GM19328 (cell line): ENCODE results near the gene PCK1.

ENCODE experiments used
- ATAC-seq: cut with Tn5 transposase; IDR thresholded peaks from one replicate; pipeline ENCODE4 v1.9.1; 2021; ENCODE audit warnings: mild to moderate bottlenecking, moderate library complexity; ENCODE audit not compliant: unreplicated experiment

Gene PCK1

DNA sequence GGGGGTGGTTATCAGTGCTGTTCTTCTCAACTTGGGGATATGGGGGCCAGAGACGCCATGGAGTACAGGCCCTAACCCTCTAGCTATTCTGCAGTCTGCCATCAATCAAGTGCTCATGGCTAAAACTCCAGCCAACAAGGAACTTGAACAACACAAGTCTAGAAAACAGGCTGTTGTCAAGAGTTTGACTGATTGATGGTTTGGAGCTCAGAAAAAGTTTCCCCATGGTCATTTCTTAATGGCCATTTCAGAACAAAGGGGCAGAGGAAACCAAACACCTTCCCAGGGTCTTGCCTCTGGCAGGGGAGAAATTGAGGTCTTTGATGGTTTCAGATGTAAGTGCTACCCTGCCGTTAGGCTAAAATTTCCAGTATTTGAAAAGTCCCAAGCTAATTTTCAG is 15.1 kb downstream of the PCK1 start:
- no peak for ATAC-seq

DNA sequence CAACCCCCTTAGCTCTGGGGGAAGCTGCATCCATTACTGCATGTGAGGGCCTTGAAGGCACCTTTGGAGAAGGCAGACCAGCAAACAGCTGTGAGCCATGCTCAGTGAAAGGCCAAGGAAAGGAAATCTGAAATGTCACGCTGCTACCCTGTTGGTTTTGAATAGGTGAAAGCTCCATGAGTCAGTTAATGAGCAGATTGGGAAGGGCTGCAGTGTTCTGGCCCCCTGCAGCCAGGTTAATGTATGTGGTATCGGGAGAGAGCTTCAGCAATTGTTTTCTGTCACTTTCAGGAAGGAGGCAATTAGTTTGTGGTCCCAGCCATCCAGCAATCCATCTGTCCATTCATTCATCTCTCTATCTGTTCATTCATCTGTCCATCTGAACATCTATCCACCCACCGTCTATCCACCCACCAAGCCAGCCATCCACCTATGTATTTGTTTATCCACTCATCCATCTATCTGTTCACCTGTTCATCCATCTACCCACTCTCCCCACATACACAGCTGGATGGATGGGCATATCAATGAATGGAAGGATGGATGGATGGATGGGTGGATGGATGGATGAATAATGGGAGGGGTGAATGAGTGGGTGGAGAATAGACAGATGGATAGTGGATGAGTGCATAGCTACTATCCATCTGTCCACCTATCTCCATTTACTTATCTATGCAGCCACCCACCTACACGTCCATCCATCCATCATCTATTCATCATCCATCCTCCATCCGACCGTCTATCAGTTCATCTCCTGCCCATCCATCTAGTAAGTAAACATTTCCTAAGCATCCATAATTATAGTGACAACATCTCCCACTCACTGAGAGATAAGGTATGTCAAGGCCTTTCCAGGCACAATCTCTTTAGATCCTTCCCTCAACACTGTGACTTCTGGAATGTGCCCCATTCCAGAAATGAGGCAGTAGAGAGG is 16.0 kb downstream of the PCK1 start:
- no peak for ATAC-seq

- ATAC-seq = no peak
Observed at GRCh38 chr20:57577679-57578475, 17.0 kb downstream of the PCK1 start.

DNA sequence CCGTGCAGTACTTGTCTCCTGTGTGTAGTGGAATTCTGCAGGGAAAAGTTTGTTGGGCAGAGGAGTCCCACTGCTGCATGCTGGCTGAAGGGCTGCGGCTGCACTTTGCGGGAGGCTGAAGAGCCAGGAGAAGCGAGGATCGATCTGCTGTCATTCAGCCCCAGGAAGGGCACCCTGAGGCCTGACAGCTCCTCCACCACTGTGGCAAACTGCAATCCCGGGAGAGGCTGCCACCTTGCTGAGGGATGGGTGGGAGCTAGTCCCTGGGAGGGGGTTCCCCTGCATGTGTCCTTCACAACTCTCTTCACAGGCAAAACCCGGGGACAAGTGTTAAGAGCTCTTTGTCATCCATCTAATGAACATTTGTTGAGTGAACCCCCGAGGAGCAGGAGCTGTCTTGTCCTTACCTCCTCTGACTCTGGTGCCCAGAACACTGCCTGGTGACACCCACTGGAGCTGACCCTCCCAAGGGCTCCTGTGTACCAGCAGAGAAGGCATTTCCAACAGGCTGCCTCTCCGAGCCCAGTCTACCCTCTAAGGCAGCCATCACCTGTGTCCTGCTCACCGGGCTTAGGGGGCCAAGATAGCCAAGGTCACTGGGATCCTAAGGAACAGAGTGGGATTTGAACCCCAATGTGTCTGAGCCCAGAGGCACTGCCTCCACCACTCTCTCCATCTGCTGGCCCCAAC is 17.7 kb downstream of the PCK1 start:
- ATAC-seq = no peak

DNA sequence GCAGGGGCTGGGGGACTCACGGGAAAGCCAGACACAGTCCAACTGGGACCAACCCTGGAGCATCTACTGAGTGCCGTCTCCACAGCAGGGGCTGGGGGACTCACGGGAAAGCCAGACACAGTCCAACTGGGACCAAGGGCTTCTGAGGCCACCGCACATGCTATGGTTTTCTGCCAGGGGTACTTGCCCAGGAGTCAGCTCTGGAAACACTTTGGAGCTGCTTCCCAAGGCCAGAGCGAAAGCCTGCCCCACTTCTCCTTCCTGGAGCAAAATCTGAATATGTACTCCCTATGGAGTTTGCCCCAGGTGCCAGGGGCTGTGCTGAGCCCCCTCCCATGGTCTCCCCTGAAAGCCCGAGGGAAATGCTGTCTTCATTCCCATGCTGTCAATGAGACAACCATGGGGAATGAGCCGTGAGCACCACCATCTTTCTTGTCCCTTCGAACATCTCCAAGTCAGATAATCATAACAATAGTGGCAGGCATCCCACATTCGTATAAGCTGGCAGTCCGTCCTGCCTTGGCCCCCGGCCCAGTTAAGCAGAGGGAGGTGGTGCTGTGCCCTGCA is 18.5 kb downstream of the PCK1 start:
- no peak for ATAC-seq

- ATAC-seq = no peak
Observed at GRCh38 chr20:57579898-57580447, 19.1 kb downstream of the PCK1 start.

GRCh38 chr20:57580478-57581201 is 19.7 kb downstream of the PCK1 start:
- ATAC-seq = no peak

- ATAC-seq = no peak
Observed at GRCh38 chr20:57581202-57582028, 20.5 kb downstream of the PCK1 start.

DNA sequence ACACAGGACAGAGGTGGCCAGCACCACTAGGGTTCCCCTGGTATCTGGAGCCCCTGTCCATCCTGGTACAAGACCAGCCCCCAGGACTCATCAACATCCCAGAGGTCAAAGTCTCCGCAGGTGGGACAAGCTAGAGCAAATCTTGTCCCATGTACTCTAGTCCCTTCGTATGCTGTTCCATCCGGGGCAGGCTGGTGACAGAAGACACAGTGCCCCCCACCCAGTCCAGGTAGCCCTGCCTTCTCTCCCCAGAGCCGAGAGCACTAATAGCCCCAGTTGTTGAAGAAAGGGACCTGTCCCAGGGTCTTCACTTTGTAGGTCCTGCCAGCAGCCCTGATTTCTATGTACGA is 21.1 kb downstream of the PCK1 start:
- no peak for ATAC-seq

GRCh38 chr20:57582432-57583288 is 21.8 kb downstream of the PCK1 start:
- no peak for ATAC-seq

DNA sequence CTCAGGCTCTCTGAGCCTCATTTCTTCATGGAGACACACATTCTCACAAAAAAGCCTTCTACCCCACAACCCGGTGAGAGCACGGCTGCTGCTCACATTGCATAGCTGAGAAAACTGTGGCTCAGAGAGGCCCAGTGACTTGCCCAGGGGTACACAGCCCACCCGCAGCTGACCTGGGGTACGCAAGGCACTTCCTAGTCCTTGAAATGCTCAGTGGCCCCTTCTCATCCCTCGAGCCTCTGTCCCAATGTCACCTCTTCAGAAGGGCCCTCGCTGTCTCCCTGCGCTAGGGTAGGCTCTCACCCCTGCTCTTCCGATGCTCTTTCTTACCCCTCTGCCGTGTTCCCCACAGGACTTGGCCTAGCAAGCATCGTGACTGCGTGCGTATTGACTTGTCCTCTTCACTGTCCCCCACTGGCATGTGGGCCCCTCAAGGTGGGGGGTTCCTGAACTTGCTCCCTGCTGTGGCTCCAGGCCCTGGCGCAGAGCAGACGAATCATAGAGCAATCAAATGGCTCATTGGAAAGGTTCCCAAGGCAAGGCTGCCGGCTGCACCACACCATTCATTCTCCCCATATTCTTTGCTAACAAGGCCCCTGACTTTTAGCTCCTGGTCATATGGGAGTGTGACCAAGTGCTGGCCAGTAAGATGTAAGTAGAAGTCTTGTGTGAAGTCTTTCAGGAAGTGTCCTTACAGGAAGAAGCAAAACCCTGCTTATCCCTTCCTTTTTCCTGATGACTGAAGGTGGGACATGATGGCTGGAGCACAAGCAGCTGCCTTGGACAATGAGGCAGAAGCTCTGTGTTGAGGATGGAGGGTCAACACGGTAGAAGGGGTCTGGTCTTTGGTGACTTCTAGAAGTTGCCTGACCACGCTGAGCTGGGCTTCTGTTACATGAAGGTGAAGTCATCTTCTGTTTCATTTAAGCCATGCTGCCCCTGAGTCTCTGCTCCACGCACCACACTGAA is 22.7 kb downstream of the PCK1 start:
- ATAC-seq = no peak

DNA sequence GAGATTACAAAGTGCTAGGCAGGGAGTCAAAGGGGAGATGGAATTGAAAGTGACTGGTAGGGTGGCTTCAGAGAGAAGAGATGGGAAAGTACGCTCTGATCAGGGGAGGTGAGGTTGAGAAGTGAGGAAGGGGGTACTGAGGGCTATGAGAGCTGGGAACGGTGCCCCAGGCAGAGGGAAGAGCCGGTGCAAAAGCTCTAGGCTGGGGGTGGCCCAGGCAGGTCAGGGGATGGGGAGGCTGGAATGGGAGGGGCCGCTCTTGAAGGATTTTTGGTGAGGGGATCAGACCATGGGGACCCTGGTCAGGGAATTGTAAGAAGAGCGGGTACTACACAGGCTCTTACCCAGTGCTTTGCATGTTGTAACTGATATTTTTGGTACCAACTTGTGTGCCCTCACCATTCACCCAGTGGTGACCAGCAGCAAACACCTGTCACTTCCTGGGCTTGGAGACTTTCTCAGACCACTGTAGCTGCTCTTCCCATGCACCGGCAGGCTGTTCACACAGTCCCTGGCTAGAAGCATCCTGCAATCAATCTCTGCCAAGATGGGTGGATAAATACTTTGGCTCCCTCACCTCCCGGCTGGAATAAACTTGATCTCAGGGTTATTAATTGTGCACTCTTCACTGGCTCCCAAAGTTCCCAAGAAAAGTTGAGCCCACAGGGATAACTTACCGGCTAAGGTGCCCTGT is 24.0 kb downstream of the PCK1 start:
- no peak for ATAC-seq

DNA sequence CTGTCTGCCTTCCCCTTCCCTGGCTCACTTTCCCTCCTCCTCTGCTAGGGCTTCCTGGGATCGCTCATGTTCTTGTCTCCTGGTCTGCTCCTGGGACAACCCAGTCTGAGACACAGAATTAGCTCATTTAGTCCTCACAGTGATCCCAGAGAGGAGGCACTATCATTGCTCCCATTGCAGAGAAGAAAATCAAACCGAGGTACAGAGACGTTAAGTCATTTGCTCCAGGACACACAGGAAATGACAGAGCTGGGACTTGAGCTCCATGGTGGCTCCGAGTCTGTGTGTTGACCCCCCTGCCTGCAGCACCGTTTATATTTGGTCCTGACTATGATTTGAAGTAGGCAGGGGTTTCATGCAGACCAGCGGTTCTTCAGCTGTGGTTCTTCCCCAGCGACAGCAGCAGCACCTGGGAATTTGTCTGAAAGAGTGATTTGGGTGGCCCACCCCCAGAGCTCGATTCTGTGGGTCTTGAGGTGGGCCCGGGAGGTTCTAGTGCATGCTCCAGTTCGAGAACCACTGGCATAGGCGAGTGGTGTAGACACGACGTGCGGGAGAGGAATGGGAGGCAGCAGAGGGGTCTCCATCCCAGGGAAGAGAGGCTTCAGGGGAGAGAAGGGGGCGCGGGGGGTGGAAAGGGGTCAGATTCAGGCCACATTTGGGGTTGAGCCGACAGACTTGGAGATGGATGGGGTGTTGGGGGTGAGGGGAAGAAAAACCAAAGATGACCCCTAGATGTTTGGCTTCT is 24.7 kb downstream of the PCK1 start:
- ATAC-seq = no peak

GRCh38 chr20:57586370-57586793 is 25.5 kb downstream of the PCK1 start:
- ATAC-seq = no peak

DNA sequence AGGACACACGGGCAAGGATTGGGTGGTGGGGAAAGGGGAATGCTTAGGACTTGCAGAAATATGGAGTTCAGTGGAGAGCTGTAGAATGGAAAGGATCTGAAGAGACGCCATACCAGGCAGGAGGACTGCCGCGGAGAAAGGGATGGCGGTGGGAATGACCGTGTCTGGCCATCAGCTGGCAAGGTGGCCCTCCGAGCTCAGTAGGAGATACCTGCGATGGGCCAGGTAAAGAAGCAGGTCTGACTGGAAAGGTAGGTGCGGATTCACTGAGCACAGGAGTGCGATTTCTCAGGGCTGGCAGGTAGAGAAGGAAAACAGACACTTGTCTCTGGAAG is 26.0 kb downstream of the PCK1 start:
- no peak for ATAC-seq
